ENCODE results near the gene RAD51B.

Gene RAD51B

GRCh38 chr14:68726093-68726695, 906.6 kb downstream of the RAD51B start:
- DNase-seq, result no peak

GRCh38 chr14:68727315-68728047, 907.9 kb downstream of the RAD51B start:
- no peak for DNase-seq

GRCh38 chr14:68728342-68729106, 908.9 kb downstream of the RAD51B start:
- DNase-seq, result no peak

GRCh38 chr14:68729556-68729955, 910.0 kb downstream of the RAD51B start:
- DNase-seq, result no peak

- no peak for DNase-seq
Measured at GRCh38 chr14:68730348-68730747, 910.8 kb downstream of the RAD51B start.

GRCh38 chr14:68730811-68731425, 911.3 kb downstream of the RAD51B start:
- DNase-seq, result no peak

- peak; percentile 15 for DNase-seq
Measured at GRCh38 chr14:68733086-68733914, 913.7 kb downstream of the RAD51B start.

GRCh38 chr14:68734231-68734732, 914.7 kb downstream of the RAD51B start:
- peak; percentile 14 for DNase-seq

GRCh38 chr14:68735856-68736255, 916.3 kb downstream of the RAD51B start:
- DNase-seq, result no peak

GRCh38 chr14:68736471-68736871, 916.9 kb downstream of the RAD51B start:
- no peak for DNase-seq

- no peak for DNase-seq
Measured at GRCh38 chr14:68737086-68737485, 917.5 kb downstream of the RAD51B start.

GRCh38 chr14:68738559-68738958, 919.0 kb downstream of the RAD51B start:
- DNase-seq, result no peak

- no peak for DNase-seq
Measured at GRCh38 chr14:68739701-68740100, 920.1 kb downstream of the RAD51B start.

- DNase-seq, result no peak
Measured at GRCh38 chr14:68740788-68741476, 921.4 kb downstream of the RAD51B start.

- no peak for DNase-seq
Measured at GRCh38 chr14:68741477-68741791, 921.9 kb downstream of the RAD51B start.

- DNase-seq, result no peak
Measured at GRCh38 chr14:68741839-68742470, 922.4 kb downstream of the RAD51B start.

GRCh38 chr14:68744613-68745012, 925.0 kb downstream of the RAD51B start:
- no peak for DNase-seq

GRCh38 chr14:68747393-68747792, 927.8 kb downstream of the RAD51B start:
- no peak for DNase-seq

GRCh38 chr14:68748260-68748659, 928.7 kb downstream of the RAD51B start:
- DNase-seq, result no peak

GRCh38 chr14:68748691-68749090, 929.1 kb downstream of the RAD51B start:
- no peak for DNase-seq

Measured in stimulated activated CD4-positive, alpha-beta T cell treated with anti-CD3 and anti-CD28 coated beads, Interleukin-4, amount 100 ng/mL, for 1 hour (primary cell).